ENCODE results near the gene HS3ST5. TPM values are rescaled to one million over a fixed set of nuclear protein-coding genes. Genes with fewer than 3 reads are reported as not detected.

The HS3ST5 gene
- polyA plus RNA-seq, 3 donors = not detected

DNA sequence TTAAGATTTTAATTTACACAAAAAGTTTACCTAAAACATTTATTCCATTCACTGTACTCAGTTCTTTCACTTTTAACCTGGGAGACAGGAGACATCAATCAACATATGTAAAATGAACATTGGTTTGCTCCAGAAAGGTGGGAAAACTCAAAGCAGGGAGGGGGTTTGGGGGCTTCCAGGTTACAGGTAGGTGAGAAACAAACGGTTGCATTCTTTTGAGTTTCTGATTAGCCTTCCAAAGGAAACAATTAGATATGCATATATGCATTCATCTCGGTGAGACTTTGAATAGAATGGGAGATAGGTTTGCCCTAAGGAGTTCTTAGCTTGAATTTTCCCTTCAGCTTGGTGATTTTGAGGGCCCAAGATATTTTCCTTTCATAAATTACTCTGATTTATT lies 333.6 kb downstream of the HS3ST5 start:
- WGBS (ENCODE audit: insufficient coverage) = no CpG with 5 or more reads among the region's 2 CpGs
- H4K20me1 ChIP-seq (ENCODE audit: insufficient read depth, low read length) = no peaks in the 10 kb centered on the region
- no peak overlapping the region for H3K9ac ChIP-seq (ENCODE audit: insufficient read depth, low read length, poor library complexity, severe bottlenecking)
- no peak overlapping the region for H3K4me2 ChIP-seq (replicated peaks; ENCODE audit: extremely low read depth, low read length, poor library complexity, severe bottlenecking)
- H3K9me3 ChIP-seq (replicated peaks in 1 of 2; ENCODE audit: control insufficient read depth in 1 of 2, insufficient read depth in 1 of 2, low read length in 2 of 2) = no peaks in the 10 kb centered on the region
- H3K36me3 ChIP-seq (replicated peaks in 1 of 2; ENCODE audit: control insufficient read depth in 1 of 2, insufficient read depth in 2 of 2, low read length in 2 of 2) = no peaks in the 10 kb centered on the region
- intact Hi-C loops (cut with micrococcal nuclease) = no loop called here
- H3K4me3 Mint-ChIP-seq = no peak overlapping the region
- no peak overlapping the region for H3K4me3 ChIP-seq (replicated peaks in 1 of 3; ENCODE audit: low read depth in 2 of 3, low read length in 3 of 3)
- TF ChIP-seq, protein P1, sequence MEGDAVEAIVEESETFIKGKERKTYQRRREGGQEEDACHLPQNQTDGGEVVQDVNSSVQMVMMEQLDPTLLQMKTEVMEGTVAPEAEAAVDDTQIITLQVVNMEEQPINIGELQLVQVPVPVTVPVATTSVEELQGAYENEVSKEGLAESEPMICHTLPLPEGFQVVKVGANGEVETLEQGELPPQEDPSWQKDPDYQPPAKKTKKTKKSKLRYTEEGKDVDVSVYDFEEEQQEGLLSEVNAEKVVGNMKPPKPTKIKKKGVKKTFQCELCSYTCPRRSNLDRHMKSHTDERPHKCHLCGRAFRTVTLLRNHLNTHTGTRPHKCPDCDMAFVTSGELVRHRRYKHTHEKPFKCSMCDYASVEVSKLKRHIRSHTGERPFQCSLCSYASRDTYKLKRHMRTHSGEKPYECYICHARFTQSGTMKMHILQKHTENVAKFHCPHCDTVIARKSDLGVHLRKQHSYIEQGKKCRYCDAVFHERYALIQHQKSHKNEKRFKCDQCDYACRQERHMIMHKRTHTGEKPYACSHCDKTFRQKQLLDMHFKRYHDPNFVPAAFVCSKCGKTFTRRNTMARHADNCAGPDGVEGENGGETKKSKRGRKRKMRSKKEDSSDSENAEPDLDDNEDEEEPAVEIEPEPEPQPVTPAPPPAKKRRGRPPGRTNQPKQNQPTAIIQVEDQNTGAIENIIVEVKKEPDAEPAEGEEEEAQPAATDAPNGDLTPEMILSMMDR (IDR thresholded peaks at IDR 0.05) = no peak
- H3K27ac ChIP-seq (ENCODE audit: low read depth in 1 of 2, low read length in 2 of 2) = no peak overlapping the region
- H3K36me3 Mint-ChIP-seq = no peaks in the 10 kb centered on the region
- H3K4me1 ChIP-seq (ENCODE audit: control insufficient read depth in 1 of 2, insufficient read depth in 2 of 2, low read length in 2 of 2) = no peaks in the 10 kb centered on the region
- no peaks in the 10 kb centered on the region for H3K27me3 ChIP-seq (ENCODE audit: control insufficient read depth in 2 of 2, insufficient read depth in 2 of 2, low read length in 2 of 2)
- H3K79me2 ChIP-seq (ENCODE audit: insufficient read depth, low read length) = no peaks in the 10 kb centered on the region
- peaks cover 0 to 3% (median 0%) of the 10 kb centered on the region in 7 donors for H3K9me3 Mint-ChIP-seq
- no peak for DNase-seq
- H3K27ac Mint-ChIP-seq = no peak overlapping the region
- H2AFZ ChIP-seq (ENCODE audit: insufficient read depth, low read depth, low read length, poor library complexity, severe bottlenecking) = no peak overlapping the region
- no peaks in the 10 kb centered on the region for H3K4me1 Mint-ChIP-seq
- H3K27me3 Mint-ChIP-seq (ENCODE audit: low read depth in 3 of 3) = no peaks in the 10 kb centered on the region

- 63% methylated on average over 1 of the region's 4 CpGs for WGBS (ENCODE audit: insufficient coverage)
- Histone ChIP-seq H3K4me2 (replicated peaks; ENCODE audit: extremely low read depth, low read length, poor library complexity, severe bottlenecking) (no peak overlapping the region), H3K4me3 (replicated peaks in 1 of 3; ENCODE audit: low read depth in 2 of 3, low read length in 3 of 3) (no peak overlapping the region), H4K20me1 (ENCODE audit: insufficient read depth, low read length) (no peaks in the 10 kb centered on the region), H3K9me3 (replicated peaks in 1 of 2; ENCODE audit: control insufficient read depth in 1 of 2, insufficient read depth in 1 of 2, low read length in 2 of 2) (no peaks in the 10 kb centered on the region), H2AFZ (ENCODE audit: insufficient read depth, low read depth, low read length, poor library complexity, severe bottlenecking) (no peak overlapping the region), H3K27me3 (ENCODE audit: control insufficient read depth in 2 of 2, insufficient read depth in 2 of 2, low read length in 2 of 2) (no peaks in the 10 kb centered on the region), H3K79me2 (ENCODE audit: insufficient read depth, low read length) (no peaks in the 10 kb centered on the region), H3K36me3 (replicated peaks in 1 of 2; ENCODE audit: control insufficient read depth in 1 of 2, insufficient read depth in 2 of 2, low read length in 2 of 2) (no peaks in the 10 kb centered on the region), H3K9ac (ENCODE audit: insufficient read depth, low read length, poor library complexity, severe bottlenecking) (no peak overlapping the region), H3K4me1 (ENCODE audit: control insufficient read depth in 1 of 2, insufficient read depth in 2 of 2, low read length in 2 of 2) (no peaks in the 10 kb centered on the region), H3K27ac (ENCODE audit: low read depth in 1 of 2, low read length in 2 of 2) (no peak overlapping the region)
- TF ChIP-seq, protein P1 (IDR thresholded peaks at IDR 0.05) = no peak
- peaks cover 0 to 3% (median 0%) of the 10 kb centered on the region in 7 donors for H3K9me3 Mint-ChIP-seq
- DNase-seq = no peak
- no peak overlapping the region for H3K4me3 Mint-ChIP-seq
- intact Hi-C loops (cut with micrococcal nuclease) = no loop called here
- no peak overlapping the region for H3K27ac Mint-ChIP-seq
- H3K27me3 Mint-ChIP-seq (ENCODE audit: low read depth in 3 of 3) = no peaks in the 10 kb centered on the region
- no peaks in the 10 kb centered on the region for H3K4me1 Mint-ChIP-seq
- H3K36me3 Mint-ChIP-seq = no peaks in the 10 kb centered on the region
Measured at GRCh38 chr6:114008331-114008730, 334.5 kb downstream of the HS3ST5 start.
